ENCODE data around the gene OSR1.

The OSR1 gene

DNA sequence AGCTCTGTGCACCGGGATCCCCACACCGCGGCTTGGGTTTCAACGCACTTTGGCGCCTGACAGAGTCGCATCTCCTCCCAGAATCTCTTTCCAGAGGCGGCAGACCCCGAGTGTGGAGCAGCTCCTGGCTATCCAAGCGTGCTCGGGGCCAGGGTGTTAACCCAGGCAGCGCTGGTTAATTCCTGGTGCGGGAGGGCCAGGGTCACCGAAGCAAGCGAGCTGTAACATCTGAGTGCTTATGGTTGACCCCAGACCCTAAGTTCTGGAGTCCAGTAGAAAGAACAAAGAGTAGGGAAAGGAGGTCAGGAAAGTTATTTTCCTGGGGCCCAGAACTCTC lies 566 bp upstream of the OSR1 start:
- no peak for DNase-seq (ENCODE audit: low spot score)

DNA sequence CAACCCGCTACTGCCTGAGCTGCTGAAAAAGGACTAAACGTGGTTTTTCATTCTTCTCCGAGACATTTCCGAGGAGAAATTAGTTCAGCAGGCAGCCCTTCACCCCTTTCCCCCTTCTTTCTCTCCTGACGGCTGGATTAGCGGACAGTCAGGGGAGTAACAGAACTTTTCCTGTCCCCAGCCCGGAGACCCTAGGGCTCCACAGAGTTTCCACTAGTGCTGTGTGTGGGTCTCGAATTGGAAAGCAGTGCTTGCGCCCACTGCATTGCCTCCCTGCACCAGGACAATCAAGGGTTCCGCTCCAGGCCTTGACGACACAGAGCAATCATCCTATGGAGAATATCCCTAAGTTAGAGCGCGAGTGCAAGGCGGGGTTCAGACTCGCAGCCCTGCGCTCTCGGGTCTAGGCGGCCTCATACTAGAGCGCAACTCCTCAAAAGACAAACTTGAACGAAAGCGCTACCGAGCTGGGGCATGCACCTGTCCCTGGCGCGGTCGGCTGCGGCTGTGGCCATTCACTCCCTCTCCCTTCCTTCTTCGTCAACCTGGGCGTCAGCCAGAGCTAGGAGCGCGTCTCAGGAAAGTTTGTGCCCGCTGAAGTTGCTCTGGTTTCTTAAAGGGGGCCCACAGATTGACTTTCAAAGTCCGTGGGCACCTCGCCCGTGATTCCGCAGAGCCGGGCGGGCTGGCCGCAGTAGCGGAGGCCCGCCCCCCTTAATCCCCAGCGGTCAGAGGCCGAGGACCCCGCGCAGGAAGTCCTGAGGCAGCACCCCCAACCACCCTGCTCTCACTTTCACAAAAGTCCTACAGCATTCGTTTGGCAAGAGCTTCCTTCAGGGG lies 801 bp downstream of the OSR1 start:
- DNase-seq (ENCODE audit: low spot score) = no peak

DNA sequence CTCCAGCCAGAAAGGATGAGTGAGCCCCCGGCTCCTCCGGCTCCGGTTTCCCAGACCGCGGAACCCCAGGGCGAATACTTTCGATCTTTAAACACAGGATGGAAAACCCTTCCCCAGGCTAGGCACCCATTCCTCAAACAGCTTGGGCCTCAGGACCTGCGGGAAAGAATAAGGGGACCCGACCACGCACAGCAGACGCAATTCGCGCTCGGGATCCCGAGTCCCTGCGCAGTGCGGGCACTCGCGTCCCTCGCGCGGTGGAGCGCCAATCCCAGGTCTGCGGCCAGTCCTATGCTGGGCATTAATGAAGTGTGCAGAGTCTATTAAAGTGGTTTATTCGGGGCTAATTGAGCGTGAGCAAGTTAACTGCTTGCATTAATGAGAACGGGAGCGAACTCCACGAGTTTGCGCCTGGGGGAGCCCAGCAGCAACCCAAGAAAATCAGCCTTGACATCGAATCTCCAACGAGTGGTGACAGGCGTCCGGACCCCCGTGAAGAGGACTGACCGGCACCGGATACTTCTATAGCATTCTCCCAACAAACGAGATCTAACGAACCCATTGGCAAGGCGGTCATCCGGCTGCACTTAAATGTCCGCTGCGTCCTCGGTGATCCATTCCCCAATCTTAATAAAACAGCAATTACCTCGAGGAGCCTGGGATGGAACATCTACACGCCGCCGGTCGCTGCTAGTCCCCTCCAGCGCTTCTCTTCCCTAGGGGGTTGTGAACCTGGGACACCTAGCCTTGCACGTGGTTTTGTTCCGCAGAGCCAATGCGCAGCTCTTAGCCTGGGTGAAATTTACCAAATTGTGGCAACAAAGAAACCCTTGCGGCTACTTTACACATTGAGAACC lies 1.6 kb downstream of the OSR1 start:
- no peak for DNase-seq (ENCODE audit: low spot score)

- DNase-seq (ENCODE audit: low spot score) = no peak
These were observed 2.4 kb downstream of the OSR1 start for GRCh38 chr2:19355931-19356544.

- no peak for DNase-seq (ENCODE audit: low spot score)
These were observed 3.0 kb downstream of the OSR1 start for GRCh38 chr2:19355416-19355821.

- DNase-seq (ENCODE audit: low spot score) = no peak
These were observed 3.4 kb downstream of the OSR1 start for GRCh38 chr2:19355014-19355405.

DNA sequence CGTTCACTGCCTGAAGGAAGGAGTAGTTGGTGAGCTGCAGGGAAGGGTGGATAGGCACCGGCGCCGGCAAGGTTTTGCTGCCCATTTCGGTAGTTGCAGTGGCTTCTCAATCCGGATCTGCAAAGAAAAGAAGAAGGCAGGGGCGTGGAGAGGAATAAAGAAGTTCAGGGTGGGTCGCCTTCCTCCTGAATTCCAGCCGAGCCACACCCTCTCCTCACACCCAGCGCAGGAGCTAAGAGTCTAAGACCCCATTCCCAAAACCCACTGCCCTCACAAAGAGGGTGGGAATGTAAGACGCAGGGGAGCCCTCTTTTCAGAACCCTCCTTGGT lies 4.7 kb downstream of the OSR1 start:
- no peak for DNase-seq (ENCODE audit: low spot score)

GRCh38 chr2:19352946-19353720 lies 5.3 kb downstream of the OSR1 start:
- DNase-seq (ENCODE audit: low spot score) = no peak

- DNase-seq (ENCODE audit: low spot score) = no peak
These were observed 6.3 kb downstream of the OSR1 start for GRCh38 chr2:19351899-19352697.

DNA sequence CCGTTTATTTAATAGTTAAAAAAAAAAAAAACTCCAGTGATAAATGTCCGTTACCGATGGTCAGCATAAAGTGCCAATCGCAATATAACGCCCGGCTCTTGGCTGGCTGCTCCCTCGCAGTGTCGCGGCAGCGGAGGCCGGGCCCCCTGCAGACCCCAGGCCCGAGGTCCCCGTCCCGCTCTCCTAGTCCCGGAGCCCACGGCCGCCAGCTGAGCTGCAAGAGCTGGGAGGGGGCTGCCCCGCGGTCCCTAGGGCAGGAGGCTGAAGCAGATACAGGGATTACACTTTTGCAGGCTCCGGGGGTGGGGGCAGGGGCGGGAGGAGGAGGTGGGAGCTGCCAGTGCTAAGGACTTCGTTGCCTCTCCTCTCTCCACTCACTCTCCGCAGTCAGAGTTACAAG lies 6.9 kb downstream of the OSR1 start:
- DNase-seq (ENCODE audit: low spot score) = no peak

GRCh38 chr2:19350678-19351401 lies 7.6 kb downstream of the OSR1 start:
- DNase-seq (ENCODE audit: low spot score) = no peak

GRCh38 chr2:19349911-19350677 lies 8.3 kb downstream of the OSR1 start:
- DNase-seq (ENCODE audit: low spot score) = no peak

DNA sequence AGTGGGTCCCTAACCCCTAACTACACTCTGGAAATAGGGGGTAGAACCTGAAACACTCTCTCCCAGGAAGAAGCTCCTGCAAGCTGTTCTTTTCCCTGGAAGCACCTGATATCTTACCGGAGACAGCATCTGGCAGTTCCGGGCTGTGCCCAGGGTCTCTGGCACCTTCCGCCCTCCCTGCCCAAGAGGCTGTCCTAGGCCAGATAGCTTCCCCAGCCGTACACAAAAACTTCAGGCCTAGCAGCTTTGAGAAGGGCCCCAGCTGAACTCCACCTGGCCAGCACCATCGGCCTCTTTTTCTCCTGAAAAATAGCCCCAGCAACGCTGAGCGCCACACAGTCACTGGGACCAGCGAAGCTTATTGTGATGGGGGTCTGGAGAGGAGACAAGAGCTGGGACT lies 9.7 kb downstream of the OSR1 start:
- DNase-seq (ENCODE audit: low spot score) = no peak

- peak; percentile 96 for DNase-seq (ENCODE audit: low spot score)
These were observed 10.5 kb downstream of the OSR1 start for GRCh38 chr2:19347619-19348562.

- DNase-seq (ENCODE audit: low spot score) = no peak
These were observed 11.3 kb downstream of the OSR1 start for GRCh38 chr2:19346983-19347618.

DNA sequence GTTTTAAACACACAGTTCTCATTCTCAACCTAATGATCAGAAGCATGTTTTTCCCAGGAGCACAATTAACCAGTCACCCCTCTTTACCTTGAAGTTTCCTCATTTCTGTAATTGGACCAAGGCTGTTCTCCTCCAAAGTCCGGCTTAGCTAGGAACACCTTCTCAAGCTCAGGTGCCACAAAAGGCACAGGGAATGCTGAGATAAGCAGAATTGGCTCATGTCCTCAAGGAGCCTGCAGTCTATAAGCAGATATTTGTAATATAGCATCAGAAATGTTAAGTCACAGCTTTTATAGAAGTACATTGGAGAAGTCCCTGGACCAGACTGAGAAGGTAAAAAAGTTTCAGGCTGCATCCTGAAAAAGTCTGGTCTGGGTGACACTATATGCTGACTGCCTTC lies 20.7 kb downstream of the OSR1 start:
- DNase-seq (ENCODE audit: low spot score) = no peak

GRCh38 chr2:19337202-19337601 lies 21.2 kb downstream of the OSR1 start:
- DNase-seq (ENCODE audit: low spot score) = no peak

- no peak for DNase-seq (ENCODE audit: low spot score)
These were observed 21.6 kb downstream of the OSR1 start for GRCh38 chr2:19336781-19337180.
